Progenitor cell of endocrine pancreas (in vitro differentiated cells): ENCODE results near the gene PRR5L. TPM values are rescaled to one million over a fixed set of nuclear protein-coding genes. Genes with fewer than 3 reads are reported as not detected.

Experiments used
- DNase-seq: peaks from one replicate; pipeline ENCODE4 v3.0.0; 2021; ENCODE audit warnings: low spot score; ENCODE audit not compliant: unreplicated experiment
- H3K27ac Mint-ChIP-seq: 2 replicates; pipeline ENCODE4 v1.8.0; 2021; ENCODE audit warnings: mild to moderate bottlenecking, moderate library complexity, mixed read lengths
- H3K27me3 Mint-ChIP-seq: 2 replicates; pipeline ENCODE4 v1.8.0; 2021; ENCODE audit warnings: mixed read lengths
- H3K36me3 Mint-ChIP-seq: 2 replicates; pipeline ENCODE4 v1.8.0; 2022; ENCODE audit warnings: mixed read lengths; ENCODE audit not compliant: insufficient read depth
- H3K4me1 Mint-ChIP-seq: 2 replicates; pipeline ENCODE4 v1.8.0; 2021; ENCODE audit warnings: low read depth, mixed read lengths
- H3K4me3 Mint-ChIP-seq: 2 replicates; pipeline ENCODE4 v1.8.0; 2021; ENCODE audit warnings: low read depth, mild to moderate bottlenecking, moderate library complexity, mixed read lengths
- H3K9me3 Mint-ChIP-seq: 2 replicates; pipeline ENCODE4 v1.8.0; 2021; ENCODE audit warnings: low read depth, mixed read lengths
- total RNA-seq: library from RNA; stranded (reverse); gene quantifications from 2 replicates; pipeline ENCODE4 v1.2.1, GENCODE V29; 2021
- TF ChIP-seq, protein P1 (sequence below): fragments of 200-600 bp; sonication (generic); IDR thresholded peaks from one replicate; pipeline ENCODE4 v1.5.0; 2021; ENCODE audit warnings: antibody characterized with exemption, mild to moderate bottlenecking; ENCODE audit not compliant: unreplicated experiment

PRR5L gene
- total RNA-seq, 1 donor from 2014 or later, result 1.7 TPM

DNA sequence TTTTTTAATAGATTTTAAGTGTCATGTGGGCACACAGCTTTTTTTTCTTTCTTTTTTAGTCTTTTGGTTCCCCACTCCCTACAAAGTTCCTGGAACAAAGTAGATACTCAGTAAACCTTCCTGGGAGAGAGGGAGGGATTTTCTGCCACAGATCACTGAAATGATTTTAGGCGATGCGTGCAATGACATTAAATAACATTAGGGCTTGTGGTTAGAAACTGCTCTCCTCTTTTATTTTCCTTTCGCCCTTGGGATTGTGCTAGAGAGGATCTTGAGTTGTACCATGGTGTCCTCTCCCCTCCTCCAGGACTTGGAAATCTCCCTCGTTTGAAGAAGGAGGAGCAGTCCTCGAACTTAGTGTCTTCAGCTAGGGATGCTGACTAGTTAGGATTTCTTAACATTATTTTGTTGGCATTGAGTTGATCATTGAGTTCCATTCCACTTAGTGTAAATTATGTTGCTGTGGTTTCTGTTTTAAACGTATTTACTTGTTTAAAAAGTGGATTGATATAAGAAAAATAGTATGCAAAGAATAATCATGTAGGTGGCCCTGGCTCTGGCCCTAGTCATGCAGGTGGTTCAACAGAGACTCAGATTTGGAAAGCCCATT, 125.6 kb downstream of the PRR5L start:
- Mint-ChIP-seq H3K36me3 (no peaks in the 10 kb centered on the region), H3K27ac (no peak overlapping the region), H3K4me1 (peaks cover 13% of the 10 kb centered on the region), H3K4me3 (no peak overlapping the region), H3K9me3 (no peaks in the 10 kb centered on the region), H3K27me3 (peaks cover 12% of the 10 kb centered on the region)
- no peak for DNase-seq
- TF ChIP-seq, protein P1, sequence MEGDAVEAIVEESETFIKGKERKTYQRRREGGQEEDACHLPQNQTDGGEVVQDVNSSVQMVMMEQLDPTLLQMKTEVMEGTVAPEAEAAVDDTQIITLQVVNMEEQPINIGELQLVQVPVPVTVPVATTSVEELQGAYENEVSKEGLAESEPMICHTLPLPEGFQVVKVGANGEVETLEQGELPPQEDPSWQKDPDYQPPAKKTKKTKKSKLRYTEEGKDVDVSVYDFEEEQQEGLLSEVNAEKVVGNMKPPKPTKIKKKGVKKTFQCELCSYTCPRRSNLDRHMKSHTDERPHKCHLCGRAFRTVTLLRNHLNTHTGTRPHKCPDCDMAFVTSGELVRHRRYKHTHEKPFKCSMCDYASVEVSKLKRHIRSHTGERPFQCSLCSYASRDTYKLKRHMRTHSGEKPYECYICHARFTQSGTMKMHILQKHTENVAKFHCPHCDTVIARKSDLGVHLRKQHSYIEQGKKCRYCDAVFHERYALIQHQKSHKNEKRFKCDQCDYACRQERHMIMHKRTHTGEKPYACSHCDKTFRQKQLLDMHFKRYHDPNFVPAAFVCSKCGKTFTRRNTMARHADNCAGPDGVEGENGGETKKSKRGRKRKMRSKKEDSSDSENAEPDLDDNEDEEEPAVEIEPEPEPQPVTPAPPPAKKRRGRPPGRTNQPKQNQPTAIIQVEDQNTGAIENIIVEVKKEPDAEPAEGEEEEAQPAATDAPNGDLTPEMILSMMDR, result no peak

DNA sequence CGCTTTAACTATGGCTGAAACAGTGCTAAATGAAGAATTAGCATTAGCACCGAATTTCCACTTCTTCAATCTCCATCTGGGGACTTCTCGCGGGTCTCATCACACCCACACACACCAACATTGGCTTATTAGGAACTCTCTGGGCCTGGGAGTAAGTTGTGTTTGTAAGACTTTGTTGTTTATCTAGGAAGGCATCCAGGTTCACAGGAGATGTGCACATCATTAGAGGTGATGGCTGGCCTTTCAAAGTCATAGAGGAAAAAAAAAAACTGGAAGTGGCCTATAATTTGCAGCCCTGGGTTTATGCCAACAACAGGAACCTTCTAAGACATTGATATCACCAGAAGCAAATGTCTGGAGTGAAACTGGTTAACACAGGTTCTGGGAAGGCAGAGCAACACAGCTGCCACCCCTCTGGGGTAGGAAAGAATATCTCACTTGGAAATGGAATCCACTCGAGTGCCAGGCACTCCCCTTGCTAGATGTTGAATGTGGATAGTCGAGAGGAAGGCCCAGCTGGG, 129.5 kb downstream of the PRR5L start:
- no peak overlapping the region for H3K4me3 Mint-ChIP-seq
- TF ChIP-seq, protein P1, result no peak
- DNase-seq, result no peak
- H3K9me3 Mint-ChIP-seq, result no peaks in the 10 kb centered on the region
- H3K36me3 Mint-ChIP-seq, result no peaks in the 10 kb centered on the region
- H3K27me3 Mint-ChIP-seq, result peaks cover 9% of the 10 kb centered on the region
- peaks cover 13% of the 10 kb centered on the region for H3K4me1 Mint-ChIP-seq
- no peak overlapping the region for H3K27ac Mint-ChIP-seq

DNA sequence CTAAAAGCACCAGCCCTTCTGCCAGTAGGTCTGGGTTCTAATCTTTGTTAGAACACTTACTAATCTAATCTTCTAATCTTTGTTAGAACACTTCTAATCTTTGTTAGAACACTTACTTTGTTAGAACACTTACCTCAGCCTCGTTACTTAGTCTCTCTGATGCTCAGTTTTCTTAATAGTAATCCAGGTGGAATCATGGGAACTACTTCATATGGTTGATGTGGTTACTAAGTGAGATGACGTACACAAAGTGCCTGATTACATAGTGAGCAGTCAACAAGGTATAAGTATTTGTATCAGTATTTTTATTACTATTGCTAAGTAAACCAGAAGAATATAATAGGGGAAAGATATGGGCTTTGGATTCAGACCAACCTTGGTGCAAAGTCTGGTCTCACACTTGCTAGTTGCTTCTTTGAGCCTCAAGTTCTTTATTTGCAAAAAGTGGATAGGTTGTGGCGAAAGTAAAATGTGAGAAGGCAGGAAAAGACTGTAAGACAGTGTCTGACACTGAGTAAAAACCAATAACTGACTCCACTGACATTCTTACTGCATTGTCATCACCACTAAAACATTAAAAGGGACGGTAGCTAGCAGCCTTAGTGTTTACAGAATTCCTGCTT, 130.2 kb downstream of the PRR5L start:
- Mint-ChIP-seq H3K27me3 (peaks cover 9% of the 10 kb centered on the region), H3K36me3 (no peaks in the 10 kb centered on the region), H3K27ac (no peak overlapping the region), H3K4me3 (no peak overlapping the region), H3K4me1 (peaks cover 7% of the 10 kb centered on the region), H3K9me3 (no peaks in the 10 kb centered on the region)
- TF ChIP-seq, protein P1, result no peak
- no peak for DNase-seq

DNA sequence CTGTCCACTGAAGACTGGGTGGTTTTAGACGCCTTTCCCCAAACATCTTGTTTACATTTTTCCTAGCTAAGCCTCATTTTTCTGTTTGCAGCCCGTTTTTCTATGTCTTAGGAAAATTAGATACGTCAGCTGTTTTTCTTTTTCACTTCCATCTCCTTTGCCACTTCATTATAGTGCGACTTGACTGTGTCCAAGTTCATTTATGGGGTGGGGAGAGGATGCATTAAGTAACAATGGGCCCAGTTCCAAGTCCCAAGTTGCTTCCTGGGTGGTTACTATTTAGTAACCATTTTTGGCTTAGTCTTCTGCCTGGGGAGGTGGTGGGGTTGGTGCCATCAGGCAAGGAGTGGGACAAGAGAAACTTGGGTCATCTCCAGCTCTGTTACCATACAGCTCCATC, 131.0 kb downstream of the PRR5L start:
- peaks cover 6% of the 10 kb centered on the region for H3K27me3 Mint-ChIP-seq
- H3K4me1 Mint-ChIP-seq, result peaks cover 2% of the 10 kb centered on the region
- no peak overlapping the region for H3K4me3 Mint-ChIP-seq
- no peak for DNase-seq
- H3K36me3 Mint-ChIP-seq, result no peaks in the 10 kb centered on the region
- TF ChIP-seq, protein P1, result no peak
- no peaks in the 10 kb centered on the region for H3K9me3 Mint-ChIP-seq
- H3K27ac Mint-ChIP-seq, result no peak overlapping the region

DNA sequence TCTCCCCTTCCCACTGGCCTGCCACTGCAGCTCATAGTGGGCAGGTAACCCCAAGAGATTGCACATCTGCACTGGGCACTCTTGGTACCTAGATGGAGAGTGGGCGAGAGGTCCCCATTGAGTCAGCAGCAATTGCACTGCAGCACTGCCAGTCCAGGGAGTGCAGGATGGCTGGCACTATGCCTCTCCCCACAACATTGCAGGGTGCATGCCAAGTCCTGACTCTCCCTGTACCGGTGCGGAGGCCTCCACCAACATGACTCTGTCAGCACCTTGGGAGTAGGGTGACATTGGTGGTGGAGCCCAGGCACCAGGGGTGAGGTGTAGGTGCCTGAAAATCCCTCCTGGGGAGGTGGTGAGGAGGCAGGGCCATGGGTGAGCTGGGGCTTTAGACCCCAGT, 131.8 kb downstream of the PRR5L start:
- TF ChIP-seq, protein P1, result no peak
- Mint-ChIP-seq H3K4me1 (peaks cover under 1% of the 10 kb centered on the region), H3K9me3 (no peaks in the 10 kb centered on the region), H3K36me3 (no peaks in the 10 kb centered on the region), H3K4me3 (no peak overlapping the region), H3K27me3 (peaks cover 4% of the 10 kb centered on the region), H3K27ac (no peak overlapping the region)
- DNase-seq, result no peak
